Measurements from ENCODE around the gene ITGA11.

DNA sequence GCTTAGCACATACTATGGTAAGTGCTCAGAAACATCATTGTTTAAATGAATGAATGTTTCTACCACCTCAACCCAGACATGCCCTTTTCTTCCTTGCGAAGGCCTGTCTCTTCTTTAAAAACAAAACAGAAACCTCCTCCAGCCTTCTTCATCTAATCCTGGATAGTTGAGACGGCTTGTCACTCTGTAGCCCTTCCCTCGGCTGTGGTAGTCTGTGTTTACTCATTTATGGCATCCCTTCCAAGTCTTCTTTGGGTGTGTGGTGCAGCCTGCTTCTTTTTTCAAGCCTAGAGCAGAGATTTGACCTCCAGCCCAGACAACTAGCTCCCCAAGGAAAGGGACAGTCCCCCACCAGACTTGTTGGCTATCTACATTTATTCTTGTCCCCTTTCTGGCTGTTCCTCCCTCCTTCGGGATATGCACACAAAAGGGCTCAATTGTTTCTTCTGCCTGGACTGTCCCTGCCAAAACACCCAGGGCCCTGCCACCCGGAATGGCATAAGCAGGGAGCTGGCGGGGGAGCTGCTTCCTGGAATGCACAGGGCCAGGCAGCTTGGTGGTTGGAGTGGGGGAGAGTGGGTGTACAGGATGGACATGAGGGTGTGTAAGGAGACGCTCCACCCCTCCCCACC lies 67.8 kb downstream of the ITGA11 start:
- TF ChIP-seq, protein P1, sequence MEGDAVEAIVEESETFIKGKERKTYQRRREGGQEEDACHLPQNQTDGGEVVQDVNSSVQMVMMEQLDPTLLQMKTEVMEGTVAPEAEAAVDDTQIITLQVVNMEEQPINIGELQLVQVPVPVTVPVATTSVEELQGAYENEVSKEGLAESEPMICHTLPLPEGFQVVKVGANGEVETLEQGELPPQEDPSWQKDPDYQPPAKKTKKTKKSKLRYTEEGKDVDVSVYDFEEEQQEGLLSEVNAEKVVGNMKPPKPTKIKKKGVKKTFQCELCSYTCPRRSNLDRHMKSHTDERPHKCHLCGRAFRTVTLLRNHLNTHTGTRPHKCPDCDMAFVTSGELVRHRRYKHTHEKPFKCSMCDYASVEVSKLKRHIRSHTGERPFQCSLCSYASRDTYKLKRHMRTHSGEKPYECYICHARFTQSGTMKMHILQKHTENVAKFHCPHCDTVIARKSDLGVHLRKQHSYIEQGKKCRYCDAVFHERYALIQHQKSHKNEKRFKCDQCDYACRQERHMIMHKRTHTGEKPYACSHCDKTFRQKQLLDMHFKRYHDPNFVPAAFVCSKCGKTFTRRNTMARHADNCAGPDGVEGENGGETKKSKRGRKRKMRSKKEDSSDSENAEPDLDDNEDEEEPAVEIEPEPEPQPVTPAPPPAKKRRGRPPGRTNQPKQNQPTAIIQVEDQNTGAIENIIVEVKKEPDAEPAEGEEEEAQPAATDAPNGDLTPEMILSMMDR (IDR thresholded peaks at IDR 0.05; ENCODE audit: insufficient read depth, low read length), result no peak
- no peak for TF ChIP-seq SPI1 (IDR thresholded peaks at IDR 0.05; ENCODE audit: borderline replicate concordance, low read depth)
- TF ChIP-seq POLR2AphosphoS5 (IDR thresholded peaks at IDR 0.05; ENCODE audit: low read depth), result no peak

All from HL-60 (cell line).